C4-2B (cell line): ENCODE data around the gene SND1.
"Not testable (repeated sequence)": the region's sequence is repeated elsewhere in the genome, so short reads cannot be mapped to it uniquely, and the experiment has no call there.

Source experiments
- H3K27ac ChIP-seq: fragments of 450-650 bp; 2 replicates; pipeline ENCODE4 v1.5.1; 2017
- ZFX ChIP-seq: fragments of 450-650 bp; IDR thresholded peaks from 2 replicates; pipeline ENCODE4 v1.6.1; 2017
- TF ChIP-seq, protein P1 (sequence below): fragments of 450-650 bp; conservative IDR thresholded peaks from 2 replicates; pipeline ENCODE4 v1.5.1; 2017; ENCODE audit warnings: mild to moderate bottlenecking

SND1 gene

DNA sequence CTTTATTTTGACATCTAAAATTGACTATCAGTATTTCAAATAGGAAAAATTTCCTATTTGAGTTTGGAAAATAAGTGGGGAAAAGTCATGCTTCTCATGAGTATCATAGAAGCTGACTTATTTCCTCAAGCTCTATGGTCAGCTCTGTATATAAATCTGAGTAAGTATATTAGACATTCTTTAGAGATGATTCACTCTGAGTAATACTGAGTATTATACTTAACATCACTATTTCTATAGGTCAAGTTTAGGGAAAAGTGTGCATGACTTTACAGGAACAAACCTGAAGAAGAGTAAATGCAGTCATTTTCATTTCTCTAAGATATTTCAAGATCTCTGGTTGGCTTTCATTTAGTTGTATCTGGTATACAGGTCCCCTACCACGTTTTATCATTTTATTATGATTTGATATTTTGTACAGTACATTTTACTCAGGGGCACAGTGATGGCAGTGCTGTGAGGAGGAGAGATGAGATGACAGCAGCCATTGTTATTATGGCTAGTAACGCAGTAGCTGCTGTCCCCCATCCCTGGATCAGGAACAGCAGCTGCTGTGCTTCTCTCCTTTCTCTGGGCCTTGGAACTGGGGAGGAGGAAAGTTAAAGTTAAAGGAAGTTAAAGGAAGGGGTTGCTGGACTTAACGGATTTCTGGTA, 15.2 kb downstream of the SND1 start:
- H3K27ac ChIP-seq = no peak overlapping the region
- TF ChIP-seq ZFX = no peak
- TF ChIP-seq, protein P1, sequence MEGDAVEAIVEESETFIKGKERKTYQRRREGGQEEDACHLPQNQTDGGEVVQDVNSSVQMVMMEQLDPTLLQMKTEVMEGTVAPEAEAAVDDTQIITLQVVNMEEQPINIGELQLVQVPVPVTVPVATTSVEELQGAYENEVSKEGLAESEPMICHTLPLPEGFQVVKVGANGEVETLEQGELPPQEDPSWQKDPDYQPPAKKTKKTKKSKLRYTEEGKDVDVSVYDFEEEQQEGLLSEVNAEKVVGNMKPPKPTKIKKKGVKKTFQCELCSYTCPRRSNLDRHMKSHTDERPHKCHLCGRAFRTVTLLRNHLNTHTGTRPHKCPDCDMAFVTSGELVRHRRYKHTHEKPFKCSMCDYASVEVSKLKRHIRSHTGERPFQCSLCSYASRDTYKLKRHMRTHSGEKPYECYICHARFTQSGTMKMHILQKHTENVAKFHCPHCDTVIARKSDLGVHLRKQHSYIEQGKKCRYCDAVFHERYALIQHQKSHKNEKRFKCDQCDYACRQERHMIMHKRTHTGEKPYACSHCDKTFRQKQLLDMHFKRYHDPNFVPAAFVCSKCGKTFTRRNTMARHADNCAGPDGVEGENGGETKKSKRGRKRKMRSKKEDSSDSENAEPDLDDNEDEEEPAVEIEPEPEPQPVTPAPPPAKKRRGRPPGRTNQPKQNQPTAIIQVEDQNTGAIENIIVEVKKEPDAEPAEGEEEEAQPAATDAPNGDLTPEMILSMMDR = no peak

DNA sequence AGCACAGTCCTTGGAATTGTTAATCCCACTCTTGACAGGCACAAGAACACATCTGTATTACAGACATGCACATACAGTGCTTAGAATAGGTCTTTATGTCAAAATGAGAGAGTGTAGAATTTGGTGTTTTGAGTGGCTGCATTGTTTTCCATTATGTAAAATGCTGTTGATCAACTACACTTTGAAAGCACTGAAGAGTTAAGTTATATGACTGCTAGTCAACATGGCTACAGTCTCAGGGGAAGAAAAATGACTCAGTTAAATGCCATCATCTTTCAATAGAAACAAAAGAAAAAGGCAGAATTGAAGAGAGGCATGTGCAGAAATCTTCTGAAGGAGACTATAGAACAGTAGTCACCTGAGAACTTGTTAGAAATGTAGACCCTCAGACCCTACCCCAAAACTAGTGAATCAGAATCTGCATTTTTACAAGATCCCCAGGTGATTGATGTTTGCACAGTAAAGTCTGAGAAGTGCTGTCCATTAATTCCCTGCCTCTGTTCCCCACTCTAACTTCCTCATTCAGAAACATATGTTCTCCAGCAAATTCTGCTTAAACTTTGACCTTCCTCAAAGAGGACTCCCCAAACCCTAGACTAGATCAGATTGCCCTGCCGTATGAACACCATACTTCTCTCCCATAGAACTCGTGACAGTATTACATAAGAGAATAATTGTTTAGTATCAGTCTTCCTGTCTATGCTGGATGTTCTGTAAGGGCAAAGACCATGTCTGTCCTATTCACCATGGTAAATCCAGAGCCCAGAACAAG, 16.0 kb downstream of the SND1 start:
- TF ChIP-seq, protein P1 = no peak
- no peak for TF ChIP-seq ZFX

DNA sequence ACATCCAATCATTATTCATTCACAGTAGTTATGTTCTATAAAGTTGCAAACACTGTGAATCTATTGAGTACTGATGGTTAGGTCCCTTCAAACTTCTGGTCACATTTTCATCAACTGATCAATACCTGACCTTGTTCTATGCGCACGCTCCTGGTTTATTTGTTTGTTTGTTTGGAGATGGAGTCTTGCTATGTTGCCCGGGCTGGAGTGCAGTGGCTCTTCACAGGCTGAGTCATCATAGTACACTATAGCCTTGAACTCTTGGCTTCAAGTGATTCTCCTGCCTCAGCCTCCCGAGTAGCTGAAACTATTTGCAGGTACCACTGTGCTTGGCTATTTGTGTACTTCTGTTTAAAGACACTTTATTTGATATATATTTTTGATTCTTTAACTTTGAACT, 19.3 kb downstream of the SND1 start:
- TF ChIP-seq, protein P1 = no peak
- no peak for TF ChIP-seq ZFX

More for the DNA sequence above, 16.0 kb downstream of the SND1 start:
- H3K27ac ChIP-seq = no peak overlapping the region

DNA sequence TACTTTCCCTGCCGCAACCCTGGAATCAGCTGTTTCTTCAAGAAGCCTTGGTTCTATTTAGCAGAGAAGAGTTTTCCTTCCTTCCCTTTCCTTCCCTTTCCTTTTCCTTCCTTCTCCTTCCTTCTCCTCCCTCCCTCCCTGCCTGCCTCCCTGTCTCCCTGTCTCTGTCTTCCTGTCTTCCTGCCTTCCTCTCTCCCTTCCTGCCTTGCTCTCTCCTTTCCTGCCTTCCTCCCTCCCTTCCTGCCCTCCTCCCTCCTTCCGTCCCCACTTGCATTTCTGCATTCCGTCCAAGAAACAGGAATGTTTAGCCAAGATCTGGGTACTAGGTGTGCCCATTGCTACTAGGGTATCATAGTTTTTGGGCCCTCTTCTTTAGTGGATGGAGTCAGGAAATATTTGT, 21.9 kb downstream of the SND1 start:
- H3K27ac ChIP-seq = no peak overlapping the region
- no peak for TF ChIP-seq ZFX
- TF ChIP-seq, protein P1 = no peak

More for the DNA sequence above, 19.3 kb downstream of the SND1 start:
- no peak overlapping the region for H3K27ac ChIP-seq

DNA sequence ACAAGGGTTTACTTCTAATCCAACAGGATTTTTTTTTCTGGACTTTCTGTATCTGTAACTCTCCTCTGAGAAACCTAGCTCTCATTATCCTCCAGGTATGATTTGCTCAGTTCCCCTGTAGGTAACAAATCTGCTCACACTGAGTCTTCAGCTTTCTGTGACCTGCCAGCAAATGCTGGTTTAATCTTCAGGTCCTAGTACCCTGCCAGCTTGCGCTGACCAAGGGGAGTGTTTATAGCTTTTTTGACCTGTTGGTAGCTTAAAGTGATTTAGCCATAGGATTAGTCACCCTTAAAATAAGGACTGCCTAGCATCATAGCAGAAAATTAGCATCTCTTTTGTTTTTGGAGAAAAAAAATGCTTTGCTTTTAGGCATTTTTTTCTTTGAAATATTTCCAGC, 22.4 kb downstream of the SND1 start:
- H3K27ac ChIP-seq = no peak overlapping the region
- TF ChIP-seq ZFX = no peak
- TF ChIP-seq, protein P1 = no peak

DNA sequence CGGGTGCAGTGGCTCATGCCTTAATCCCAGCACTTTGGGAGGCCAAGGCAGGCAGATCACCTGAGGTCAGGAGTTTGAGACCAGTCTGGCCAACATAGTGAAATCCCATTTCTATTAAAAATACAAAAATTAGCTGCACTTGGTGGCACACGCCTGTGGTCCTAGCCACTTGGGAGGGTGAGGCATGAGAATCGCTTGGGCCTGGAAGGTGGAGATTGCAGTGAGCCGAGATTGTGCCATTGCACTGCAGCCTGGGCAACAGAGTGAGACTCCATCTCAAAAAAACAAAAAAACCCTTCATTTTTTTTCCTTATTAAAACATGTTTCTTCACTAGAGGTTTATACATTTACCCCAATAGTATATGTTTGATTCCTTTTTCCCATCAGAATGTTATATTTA, 22.9 kb downstream of the SND1 start:
- H3K27ac ChIP-seq = not testable (repeated sequence)

DNA sequence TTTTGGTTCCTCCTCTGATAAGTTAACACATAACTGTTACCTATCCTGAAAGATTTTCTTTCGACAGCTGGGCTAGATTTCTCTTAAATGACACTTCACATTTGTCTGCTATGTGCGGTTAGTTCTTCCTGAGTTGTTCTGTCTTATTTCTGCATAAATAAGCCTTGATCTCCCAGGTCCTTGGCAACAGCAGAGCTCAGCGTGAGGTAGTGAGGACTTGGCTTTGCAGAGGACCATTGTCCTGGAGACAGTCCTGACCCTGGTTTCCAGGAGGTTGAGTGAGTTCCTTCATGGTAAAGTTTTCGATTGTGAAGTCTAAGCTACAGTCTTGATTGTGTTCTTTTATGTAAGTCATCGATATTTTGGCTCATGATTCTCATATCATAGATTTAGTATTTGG, 23.7 kb downstream of the SND1 start:
- no peak overlapping the region for H3K27ac ChIP-seq
- no peak for TF ChIP-seq ZFX
- TF ChIP-seq, protein P1 = no peak
